Karpas-422 (cell line): ENCODE results near the gene DGKZ. TPM values are rescaled to one million over a fixed set of nuclear protein-coding genes. Genes with fewer than 3 reads are reported as not detected.

ENCODE experiments used
- DNase-seq: peaks from one replicate; pipeline ENCODE4 v3.0.0-alpha.2; 2015
- H2AFZ ChIP-seq: fragments of 200-600 bp; sonication (generic); 2 replicates; pipeline ENCODE4 v1.6.1; 2014; ENCODE audit warnings: antibody characterized with exemption, low read length, mixed read lengths
- H3K27ac ChIP-seq: fragments of 200-600 bp; sonication (generic); 2 replicates; pipeline ENCODE4 v1.5.1; 2014; ENCODE audit warnings: mild to moderate bottlenecking, low read length, moderate library complexity
- H3K27me3 ChIP-seq: fragments of 200-600 bp; sonication (generic); 2 replicates; pipeline ENCODE4 v1.6.1; 2014; ENCODE audit warnings: low read length, mixed read lengths
- H3K36me3 ChIP-seq: fragments of 200-600 bp; sonication (generic); 2 replicates; pipeline ENCODE4 v1.6.1; 2014; ENCODE audit warnings: low read length, mixed read lengths; ENCODE audit not compliant: insufficient read depth
- H3K4me1 ChIP-seq: fragments of 200-600 bp; sonication (generic); 2 replicates; pipeline ENCODE4 v1.6.1; 2014; ENCODE audit warnings: mild to moderate bottlenecking, low read length, mixed read lengths
- H3K4me2 ChIP-seq: fragments of 200-600 bp; sonication (generic); 2 replicates; pipeline ENCODE4 v1.6.1; 2014; ENCODE audit warnings: low read length, low read depth, mild to moderate bottlenecking; ENCODE audit not compliant: poor library complexity, severe bottlenecking
- H3K4me3 ChIP-seq: fragments of 200-600 bp; sonication (generic); 2 replicates; pipeline ENCODE4 v1.5.1; 2014; ENCODE audit warnings: mild to moderate bottlenecking, antibody characterized with exemption, low read length, mixed read lengths
- H3K79me2 ChIP-seq: fragments of 200-600 bp; sonication (generic); 2 replicates; pipeline ENCODE4 v1.6.1; 2014; ENCODE audit warnings: mild to moderate bottlenecking, low read length, mixed read lengths
- H3K9ac ChIP-seq: fragments of 200-600 bp; sonication (generic); 2 replicates; pipeline ENCODE4 v1.6.0; 2014; ENCODE audit warnings: low read length
- H3K9me2 ChIP-seq: fragments of 200-600 bp; sonication (generic), shearing (Covaris generic); replicated peaks from 2 replicates; pipeline ENCODE4 v1.6.0; 2014; ENCODE audit warnings: mild to moderate bottlenecking, low read length, moderate library complexity; ENCODE audit not compliant: insufficient read depth
- H3K9me3 ChIP-seq: fragments of 300-700, 200-600 bp; sonication (generic); 2 replicates; pipeline ENCODE4 v1.6.1; 2014; ENCODE audit warnings: low read length, mixed read lengths
- H4K20me1 ChIP-seq: fragments of 200-600 bp; sonication (generic); 2 replicates; pipeline ENCODE4 v1.6.1; 2014; ENCODE audit warnings: mild to moderate bottlenecking, antibody characterized with exemption, low read length, low read depth; ENCODE audit not compliant: insufficient read depth
- total RNA-seq: library from RNA; depleted of rRNA; stranded (reverse); fragments of >200 nt; shearing (Covaris generic); gene quantifications from 2 replicates; pipeline ENCODE4 v1.2.3, GENCODE V29; 2014; ENCODE audit warnings: low replicate concordance

DGKZ gene
- total RNA-seq, 1 experiment from 2014 or later = 59.4 TPM

- H3K4me1 ChIP-seq = peaks cover 23% of the 10 kb centered on the region
- H3K4me2 ChIP-seq = no peak overlapping the region
- no peak overlapping the region for H3K4me3 ChIP-seq
- no peaks in the 10 kb centered on the region for H3K27me3 ChIP-seq
- H3K9me3 ChIP-seq = no peaks in the 10 kb centered on the region
- no peaks in the 10 kb centered on the region for H3K79me2 ChIP-seq
- no peak for DNase-seq
- H3K27ac ChIP-seq = no peak overlapping the region
- H4K20me1 ChIP-seq = no peaks in the 10 kb centered on the region
- no peaks in the 10 kb centered on the region for H3K9me2 ChIP-seq
- H2AFZ ChIP-seq = no peak overlapping the region
- H3K36me3 ChIP-seq = no peaks in the 10 kb centered on the region
- H3K9ac ChIP-seq = no peak overlapping the region
Observed at GRCh38 chr11:46336563-46337180, 10.6 kb upstream of the DGKZ start.

GRCh38 chr11:46337626-46338345, 9.5 kb upstream of the DGKZ start:
- Histone ChIP-seq H3K27me3 (no peaks in the 10 kb centered on the region), H2AFZ (no peak overlapping the region), H3K36me3 (no peaks in the 10 kb centered on the region), H3K27ac (no peak overlapping the region), H4K20me1 (no peaks in the 10 kb centered on the region), H3K9ac (no peak overlapping the region), H3K4me3 (no peak overlapping the region), H3K79me2 (no peaks in the 10 kb centered on the region), H3K4me1 (peaks cover 17% of the 10 kb centered on the region), H3K9me3 (no peaks in the 10 kb centered on the region), H3K9me2 (no peaks in the 10 kb centered on the region), H3K4me2 (no peak overlapping the region)
- no peak for DNase-seq

- no peaks in the 10 kb centered on the region for H3K79me2 ChIP-seq
- H3K36me3 ChIP-seq = no peaks in the 10 kb centered on the region
- no peaks in the 10 kb centered on the region for H3K9me2 ChIP-seq
- H3K27me3 ChIP-seq = no peaks in the 10 kb centered on the region
- no peak overlapping the region for H3K9ac ChIP-seq
- no peak for DNase-seq
- no peaks in the 10 kb centered on the region for H3K9me3 ChIP-seq
- H3K4me3 ChIP-seq = no peak overlapping the region
- no peak overlapping the region for H2AFZ ChIP-seq
- H3K27ac ChIP-seq = no peak overlapping the region
- no peak overlapping the region for H3K4me2 ChIP-seq
- H3K4me1 ChIP-seq = peaks cover 12% of the 10 kb centered on the region
- no peaks in the 10 kb centered on the region for H4K20me1 ChIP-seq
Observed at GRCh38 chr11:46338636-46338987, 8.7 kb upstream of the DGKZ start.

GRCh38 chr11:46338988-46339666, 8.1 kb upstream of the DGKZ start:
- no peaks in the 10 kb centered on the region for H3K27me3 ChIP-seq
- peaks cover 12% of the 10 kb centered on the region for H3K4me1 ChIP-seq
- no peaks in the 10 kb centered on the region for H4K20me1 ChIP-seq

GRCh38 chr11:46339816-46340215, 7.4 kb upstream of the DGKZ start:
- H3K4me2 ChIP-seq = no peak overlapping the region
- H3K79me2 ChIP-seq = no peaks in the 10 kb centered on the region
- H4K20me1 ChIP-seq = no peaks in the 10 kb centered on the region
- H3K4me3 ChIP-seq = no peak overlapping the region
- H3K36me3 ChIP-seq = no peaks in the 10 kb centered on the region
- no peak overlapping the region for H3K27ac ChIP-seq
- DNase-seq = no peak
- no peaks in the 10 kb centered on the region for H3K9me3 ChIP-seq
- H3K9ac ChIP-seq = no peak overlapping the region
- H2AFZ ChIP-seq = no peak overlapping the region
- peaks cover 12% of the 10 kb centered on the region for H3K4me1 ChIP-seq
- no peaks in the 10 kb centered on the region for H3K27me3 ChIP-seq
- H3K9me2 ChIP-seq = no peaks in the 10 kb centered on the region

More at GRCh38 chr11:46338988-46339666, 8.1 kb upstream of the DGKZ start:
- no peak for DNase-seq
- Histone ChIP-seq H3K4me2 (no peak overlapping the region), H3K27ac (no peak overlapping the region), H3K9ac (no peak overlapping the region), H3K4me3 (no peak overlapping the region), H3K79me2 (no peaks in the 10 kb centered on the region), H2AFZ (no peak overlapping the region), H3K36me3 (no peaks in the 10 kb centered on the region), H3K9me2 (no peaks in the 10 kb centered on the region), H3K9me3 (no peaks in the 10 kb centered on the region)

- Histone ChIP-seq H3K4me1 (peaks cover 26% of the 10 kb centered on the region), H3K9me3 (no peaks in the 10 kb centered on the region), H3K27me3 (no peaks in the 10 kb centered on the region), H3K9ac (no peak overlapping the region), H3K4me3 (no peak overlapping the region), H3K9me2 (no peaks in the 10 kb centered on the region), H4K20me1 (no peaks in the 10 kb centered on the region), H2AFZ (no peak overlapping the region), H3K4me2 (no peak overlapping the region), H3K79me2 (no peaks in the 10 kb centered on the region), H3K36me3 (no peaks in the 10 kb centered on the region), H3K27ac (no peak overlapping the region)
- DNase-seq = no peak
Observed at GRCh38 chr11:46341454-46341853, 5.8 kb upstream of the DGKZ start.

GRCh38 chr11:46342239-46342638, 5.0 kb upstream of the DGKZ start:
- no peak overlapping the region for H3K27ac ChIP-seq
- H3K9me2 ChIP-seq = no peaks in the 10 kb centered on the region
- DNase-seq = no peak
- H3K9me3 ChIP-seq = no peaks in the 10 kb centered on the region
- no peak overlapping the region for H3K4me2 ChIP-seq
- H4K20me1 ChIP-seq = no peaks in the 10 kb centered on the region
- H3K79me2 ChIP-seq = no peaks in the 10 kb centered on the region
- H3K9ac ChIP-seq = no peak overlapping the region
- H3K4me3 ChIP-seq = no peak overlapping the region
- no peaks in the 10 kb centered on the region for H3K27me3 ChIP-seq
- H2AFZ ChIP-seq = no peak overlapping the region
- H3K4me1 ChIP-seq = peaks cover 32% of the 10 kb centered on the region
- H3K36me3 ChIP-seq = no peaks in the 10 kb centered on the region

- no peaks in the 10 kb centered on the region for H3K36me3 ChIP-seq
- peaks cover 10% of the 10 kb centered on the region for H3K79me2 ChIP-seq
- H3K27ac ChIP-seq = no peak overlapping the region
- H3K4me2 ChIP-seq = no peak overlapping the region
- no peak overlapping the region for H2AFZ ChIP-seq
- H3K4me1 ChIP-seq = peaks cover 33% of the 10 kb centered on the region
- H3K4me3 ChIP-seq = no peak overlapping the region
- no peaks in the 10 kb centered on the region for H3K9me2 ChIP-seq
- DNase-seq = no peak
- no peaks in the 10 kb centered on the region for H3K9me3 ChIP-seq
- peaks cover 3% of the 10 kb centered on the region; the same call in 1 of the 2 replicates for H4K20me1 ChIP-seq
- H3K9ac ChIP-seq = no peak overlapping the region
- no peaks in the 10 kb centered on the region for H3K27me3 ChIP-seq
Observed at GRCh38 chr11:46343520-46343919, 3.7 kb upstream of the DGKZ start.
